Neutrophil (primary cell): ENCODE results near the gene HOXD12.

Experiments used
- H3K27ac ChIP-seq: fragments of 200-600 bp; sonication (generic); 2 replicates; pipeline ENCODE4 v1.5.1; 2016; ENCODE audit warnings: mild to moderate bottlenecking, moderate library complexity
- H3K27me3 ChIP-seq: fragments of 200-600 bp; sonication (generic); 2 replicates; pipeline ENCODE4 v1.6.0; 2016; ENCODE audit warnings: mild to moderate bottlenecking
- H3K36me3 ChIP-seq: fragments of 200-600 bp; sonication (generic); 2 replicates; pipeline ENCODE4 v1.5.1; 2017
- H3K4me1 ChIP-seq, 2 experiments: fragments of 200-600 bp in 1 of 2; sonication (generic) in 1 of 2; 1 replicate in 1 of 2; 2 replicates in 1 of 2; pipeline versions ENCODE4 v1.5.1 to v1.6.1; 2013 to 2016; ENCODE audit warnings: low read depth in 1 of 2, low read length in 1 of 2, mild to moderate bottlenecking in 1 of 2, moderate library complexity in 1 of 2; ENCODE audit not compliant: control insufficient read depth in 1 of 2, insufficient read depth in 1 of 2
- H3K4me3 ChIP-seq, 2 experiments: fragments of 200-600 bp in 1 of 2; sonication (generic) in 1 of 2; 1 replicate in 1 of 2; 2 replicates in 1 of 2; pipeline ENCODE4 v1.5.1; 2013 to 2016; ENCODE audit warnings: low read depth in 1 of 2, low read length in 1 of 2, mild to moderate bottlenecking in 1 of 2, moderate library complexity in 1 of 2
- H3K9me3 ChIP-seq: fragments of 200-600 bp; sonication (generic); 2 replicates; pipeline ENCODE4 v1.5.1; 2016
- CTCF ChIP-seq: fragments of 200-600 bp; sonication (generic); IDR thresholded peaks from 2 replicates; pipeline ENCODE4 v1.5.1; 2016; ENCODE audit warnings: antibody characterized with exemption

HOXD12 gene

GRCh38 chr2:176109192-176109901 is 9.8 kb downstream of the HOXD12 start:
- H3K27ac ChIP-seq = no peak overlapping the region
- no peak for TF ChIP-seq CTCF
- no peak overlapping the region for H3K4me3 ChIP-seq
- peaks cover 100% of the 10 kb centered on the region for H3K27me3 ChIP-seq
- no peaks in the 10 kb centered on the region for H3K9me3 ChIP-seq
- no peaks in the 10 kb centered on the region for H3K36me3 ChIP-seq
- peaks cover 9 to 20% of the 10 kb centered on the region in 2 experiments for H3K4me1 ChIP-seq

- peaks cover 100% of the 10 kb centered on the region for H3K27me3 ChIP-seq
- H3K9me3 ChIP-seq = no peaks in the 10 kb centered on the region
- no peak for TF ChIP-seq CTCF
- H3K4me1 ChIP-seq = peaks cover 9 to 14% of the 10 kb centered on the region in 2 experiments
- H3K27ac ChIP-seq = no peak overlapping the region
- no peaks in the 10 kb centered on the region for H3K36me3 ChIP-seq
- H3K4me3 ChIP-seq = no peak overlapping the region
These were observed 10.4 kb downstream of the HOXD12 start for GRCh38 chr2:176109946-176110345.

- Histone ChIP-seq H3K9me3 (no peaks in the 10 kb centered on the region), H3K36me3 (no peaks in the 10 kb centered on the region), H3K27ac (no peak overlapping the region), H3K4me1 (peaks cover 9 to 14% of the 10 kb centered on the region in 2 experiments), H3K4me3 (no peak overlapping the region), H3K27me3 (peaks cover 100% of the 10 kb centered on the region)
- no peak for TF ChIP-seq CTCF
These were observed 11.1 kb downstream of the HOXD12 start for GRCh38 chr2:176110415-176111308.

GRCh38 chr2:176111309-176111663 is 11.7 kb downstream of the HOXD12 start:
- H3K36me3 ChIP-seq = no peaks in the 10 kb centered on the region
- no peaks in the 10 kb centered on the region for H3K9me3 ChIP-seq
- peaks cover 100% of the 10 kb centered on the region for H3K27me3 ChIP-seq
- TF ChIP-seq CTCF = no peak
- peaks cover 9 to 14% of the 10 kb centered on the region in 2 experiments for H3K4me1 ChIP-seq
- no peak overlapping the region for H3K4me3 ChIP-seq
- H3K27ac ChIP-seq = no peak overlapping the region

GRCh38 chr2:176111846-176112374 is 12.3 kb downstream of the HOXD12 start:
- TF ChIP-seq CTCF = no peak
- no peaks in the 10 kb centered on the region for H3K36me3 ChIP-seq
- no peak overlapping the region for H3K4me3 ChIP-seq
- no peak overlapping the region for H3K27ac ChIP-seq
- H3K9me3 ChIP-seq = no peaks in the 10 kb centered on the region
- peaks cover 100% of the 10 kb centered on the region for H3K27me3 ChIP-seq
- peaks cover 4 to 8% of the 10 kb centered on the region in 2 experiments for H3K4me1 ChIP-seq
